Mesenteric fat pad (tissue), 1 donor: ENCODE measurements around the gene RAVER1. TPM values are rescaled to one million over a fixed set of nuclear protein-coding genes. Genes with fewer than 3 reads are reported as not detected.
A peak's percentile ranks its signal among the peaks of the same experiment; 100 is the strongest.
"Not testable (repeated sequence)": the region's sequence is repeated elsewhere in the genome, so short reads cannot be mapped to it uniquely, and the experiment has no call there.

Source experiments
- DNase-seq: peaks from one replicate; pipeline ENCODE4 v3.0.0-alpha.2; 2020; ENCODE audit warnings: low spot score
- total RNA-seq: library from RNA; stranded (reverse); fragmentation: NEBNext Ultra II Directional; extraction: Animal tissue kit (Norgen Biotek cat#: 25700); gene quantifications from one replicate; pipeline ENCODE4 v1.2.1, GENCODE V29; 2021
- donor health status: DM: yes; HTN: yes; CAD: no.

Gene RAVER1
- total RNA-seq, 1 donor from 2014 or later = 23.0 TPM

DNA sequence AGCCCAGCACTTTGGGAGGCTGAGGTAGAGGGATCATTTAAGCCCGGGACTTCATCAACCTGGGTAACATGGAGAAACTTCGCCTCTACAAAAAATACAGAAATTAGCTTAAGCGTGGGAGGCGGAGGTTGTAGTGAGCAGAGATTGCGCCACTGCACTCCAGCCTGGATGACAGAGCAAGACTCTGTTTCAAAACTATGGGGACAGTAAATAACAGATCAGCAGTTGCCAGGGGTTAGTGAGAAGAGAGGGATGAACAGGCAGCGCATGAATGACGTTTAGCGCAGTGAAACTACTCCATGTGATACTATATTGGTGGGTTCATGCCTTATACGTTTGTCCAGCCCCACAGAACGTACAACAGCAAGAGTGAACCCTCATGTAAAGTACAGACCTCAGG is 13.2 kb upstream of the RAVER1 start:
- no peak for DNase-seq

DNA sequence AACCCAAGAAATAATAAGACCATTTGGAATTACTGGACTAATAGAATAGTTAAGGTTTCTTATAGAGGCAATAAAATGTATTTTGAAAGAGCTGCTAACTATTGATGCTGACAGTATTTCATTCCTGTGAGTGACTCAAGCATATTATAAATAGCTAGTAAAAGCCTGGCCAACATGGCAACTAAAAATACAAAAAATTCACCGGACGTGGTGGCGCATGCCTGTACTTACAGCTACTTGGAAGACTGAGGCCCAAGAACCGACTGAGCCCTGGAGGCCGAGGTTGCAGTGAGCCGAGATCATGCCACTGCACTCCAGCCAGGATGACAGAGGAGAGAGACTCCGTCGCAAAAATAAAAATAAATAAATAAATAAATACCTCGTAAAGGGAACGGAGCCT is 11.5 kb upstream of the RAVER1 start:
- no peak for DNase-seq

DNA sequence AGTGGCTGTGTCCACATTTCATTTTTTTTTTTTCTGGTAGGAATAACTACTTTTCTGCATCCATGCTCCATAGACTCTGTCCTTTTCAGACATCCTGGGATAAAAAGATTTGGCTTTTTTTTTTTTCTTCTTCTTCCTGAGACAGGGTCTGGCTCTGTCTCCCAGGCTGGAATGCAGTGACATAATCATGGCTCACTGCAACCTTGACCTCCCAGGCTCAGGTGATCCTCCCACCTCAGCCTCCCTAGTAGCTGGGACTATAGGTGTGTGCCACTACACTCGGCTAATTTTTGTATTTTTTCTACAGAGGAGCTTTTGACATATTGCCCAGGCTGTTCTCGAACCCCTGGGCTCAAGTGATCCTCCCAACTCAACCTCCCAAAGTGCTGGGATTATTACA is 10.2 kb upstream of the RAVER1 start:
- DNase-seq = no peak

DNA sequence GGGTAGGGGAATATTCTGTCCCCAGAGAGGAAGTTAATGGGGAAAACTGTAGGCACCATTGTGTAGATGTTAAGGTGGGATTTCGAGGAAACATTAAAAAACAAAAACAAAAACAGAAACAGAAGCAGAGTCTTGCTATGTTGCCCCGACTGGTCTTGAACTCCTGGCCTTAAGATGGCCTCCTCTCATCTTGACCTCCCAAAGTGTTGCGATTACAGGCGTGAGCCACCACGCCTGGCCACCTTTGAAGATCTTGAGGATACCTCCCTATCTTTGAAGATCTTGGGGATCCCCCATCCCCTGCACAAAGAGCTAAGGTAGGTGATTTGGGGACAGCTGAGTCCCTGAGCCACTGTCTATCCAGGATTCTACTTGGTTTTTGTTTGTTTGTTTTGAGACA is 6.6 kb upstream of the RAVER1 start:
- DNase-seq = no peak

DNA sequence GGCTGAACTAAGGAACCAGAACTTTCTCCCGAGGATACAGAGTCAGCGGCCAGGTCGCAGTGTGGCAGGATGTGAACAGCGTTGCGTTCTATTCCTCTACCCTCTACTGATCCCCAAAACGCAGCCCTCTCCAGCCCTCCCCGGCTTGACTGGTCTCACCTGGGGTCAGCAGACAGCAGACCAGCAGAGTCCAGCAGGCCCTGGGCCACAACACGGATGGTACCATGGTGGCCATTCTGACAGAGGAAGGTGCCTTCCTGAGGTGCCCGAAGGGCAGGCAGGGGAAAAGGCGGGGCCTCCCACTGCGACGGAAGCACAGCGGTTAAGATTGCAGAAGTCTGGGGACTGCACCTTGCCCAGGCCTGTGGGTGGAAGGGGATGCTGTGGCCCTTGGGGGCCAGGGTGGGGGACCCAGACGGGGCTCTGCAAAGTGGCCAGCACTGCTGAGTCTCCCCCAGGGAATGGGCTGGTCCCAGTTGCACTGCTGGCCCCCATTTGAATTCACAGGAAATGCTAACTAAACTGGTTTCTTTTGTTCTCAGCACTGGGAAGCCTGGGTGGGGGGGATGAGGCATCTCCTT is 6.1 kb upstream of the RAVER1 start, which contains the start of gene ICAM3:
ICAM3 (minus strand) TSS at position 245 of the 581 bp plus-strand sequence; CDS start at position 235, 10 bp downstream.
- no peak for DNase-seq

DNA sequence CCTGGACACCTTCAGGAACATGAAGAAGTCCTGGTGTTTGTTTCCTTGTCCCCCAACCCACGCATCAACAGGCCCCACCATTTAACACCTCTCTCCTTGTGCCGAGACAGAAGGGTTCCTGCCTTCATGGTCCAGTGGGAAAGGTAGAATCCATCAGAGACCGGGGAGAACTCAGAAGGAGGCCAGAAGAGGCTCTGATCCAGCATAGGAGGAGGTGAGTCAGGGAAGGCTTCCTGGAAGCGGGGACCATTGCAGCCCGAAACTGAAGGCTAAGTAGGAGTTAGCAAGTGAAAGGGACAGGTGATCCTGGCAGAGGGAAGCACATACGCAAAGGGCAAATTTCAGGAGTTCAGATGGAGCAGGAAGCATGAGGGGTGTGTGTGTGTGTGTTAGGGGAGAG is 5.6 kb upstream of the RAVER1 start:
- no peak for DNase-seq

DNA sequence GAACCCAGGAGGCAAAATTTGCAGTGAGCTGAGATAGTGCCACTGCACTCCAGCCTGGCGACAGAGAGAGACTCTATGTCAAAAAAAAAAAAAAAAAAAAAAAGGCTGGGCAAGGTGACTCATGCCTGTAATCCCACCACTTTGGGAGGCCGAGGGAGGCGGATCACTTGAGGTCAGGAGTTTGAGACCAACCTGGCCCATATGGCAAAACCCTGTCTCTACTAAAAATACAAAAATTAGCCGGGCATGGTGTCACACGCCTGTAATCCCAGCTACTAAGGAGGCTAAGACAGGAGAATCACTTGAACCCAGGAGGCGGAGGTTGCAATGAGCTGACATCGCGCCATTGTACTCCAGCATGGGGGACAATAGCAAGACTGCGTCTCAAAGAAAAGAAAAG is 3.4 kb upstream of the RAVER1 start:
- DNase-seq = not testable (repeated sequence)

DNA sequence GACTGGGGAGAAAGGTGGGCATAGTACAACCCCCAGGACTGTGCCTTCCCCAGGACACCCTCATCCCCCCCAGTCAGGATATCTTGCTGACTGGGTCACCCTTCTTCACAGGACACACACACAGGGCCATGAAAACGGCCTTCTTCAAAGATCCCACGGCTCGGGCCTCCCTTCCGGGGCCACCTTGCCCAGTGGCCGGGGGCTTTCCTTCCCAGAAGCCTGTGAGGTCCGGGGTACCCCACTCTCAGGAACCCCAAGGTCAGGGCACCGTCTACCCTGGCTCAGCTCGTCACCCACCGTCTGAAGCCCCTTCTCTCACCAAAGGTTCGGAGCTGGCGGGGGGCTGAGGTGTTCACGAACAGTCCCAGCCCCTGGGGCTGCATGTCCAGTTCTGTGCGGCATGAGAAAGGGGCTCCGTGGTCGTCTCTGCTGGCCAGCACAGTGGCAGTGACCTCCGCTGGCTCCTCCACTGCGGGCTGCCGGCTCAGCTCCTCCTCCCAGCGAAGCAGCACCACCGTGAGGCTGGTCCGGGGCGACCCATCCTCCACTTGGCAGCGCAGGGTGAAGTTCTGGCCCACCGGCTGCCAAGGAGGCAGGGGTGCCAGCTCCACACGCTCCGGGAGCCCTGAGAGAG is 2.1 kb upstream of the RAVER1 start:
- no peak for DNase-seq

DNA sequence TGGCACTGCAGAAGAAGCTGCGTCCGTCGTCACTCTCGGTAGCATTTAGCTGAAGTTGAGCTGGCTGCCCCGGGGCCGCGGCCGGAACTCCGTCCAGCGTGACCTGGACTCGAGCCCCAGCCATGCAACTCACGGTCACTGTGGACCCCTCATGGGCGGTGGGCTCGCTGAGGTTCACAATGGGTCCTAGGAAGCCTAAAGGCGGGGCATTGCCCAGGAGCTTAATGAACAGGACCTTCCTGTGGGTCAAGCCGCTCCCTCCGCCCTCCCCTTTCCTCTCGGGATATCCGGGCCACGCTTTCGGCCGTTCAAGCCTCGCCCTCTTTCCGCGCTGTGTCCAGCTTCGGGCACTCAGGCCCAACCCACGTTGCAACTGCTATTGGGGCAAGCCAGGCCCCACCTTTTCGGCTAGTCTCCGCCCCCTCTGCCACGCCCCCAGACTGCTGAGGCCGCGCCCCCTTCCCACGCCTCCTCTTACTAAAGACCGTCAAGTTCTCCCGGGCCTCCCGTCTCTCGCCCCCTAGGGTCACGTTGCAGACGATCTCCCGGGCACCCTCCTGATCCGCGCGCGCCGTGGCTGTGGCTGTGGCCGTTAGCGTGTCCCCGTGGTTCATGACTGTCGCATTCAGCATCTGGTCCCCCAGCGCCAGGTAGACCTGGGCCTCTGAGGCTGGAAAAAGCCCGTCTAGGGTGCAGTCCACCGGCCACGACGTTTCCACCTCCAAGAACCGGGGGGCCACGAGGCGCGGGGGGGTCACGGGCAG is 1.4 kb upstream of the RAVER1 start:
- DNase-seq = peak; percentile 97

DNA sequence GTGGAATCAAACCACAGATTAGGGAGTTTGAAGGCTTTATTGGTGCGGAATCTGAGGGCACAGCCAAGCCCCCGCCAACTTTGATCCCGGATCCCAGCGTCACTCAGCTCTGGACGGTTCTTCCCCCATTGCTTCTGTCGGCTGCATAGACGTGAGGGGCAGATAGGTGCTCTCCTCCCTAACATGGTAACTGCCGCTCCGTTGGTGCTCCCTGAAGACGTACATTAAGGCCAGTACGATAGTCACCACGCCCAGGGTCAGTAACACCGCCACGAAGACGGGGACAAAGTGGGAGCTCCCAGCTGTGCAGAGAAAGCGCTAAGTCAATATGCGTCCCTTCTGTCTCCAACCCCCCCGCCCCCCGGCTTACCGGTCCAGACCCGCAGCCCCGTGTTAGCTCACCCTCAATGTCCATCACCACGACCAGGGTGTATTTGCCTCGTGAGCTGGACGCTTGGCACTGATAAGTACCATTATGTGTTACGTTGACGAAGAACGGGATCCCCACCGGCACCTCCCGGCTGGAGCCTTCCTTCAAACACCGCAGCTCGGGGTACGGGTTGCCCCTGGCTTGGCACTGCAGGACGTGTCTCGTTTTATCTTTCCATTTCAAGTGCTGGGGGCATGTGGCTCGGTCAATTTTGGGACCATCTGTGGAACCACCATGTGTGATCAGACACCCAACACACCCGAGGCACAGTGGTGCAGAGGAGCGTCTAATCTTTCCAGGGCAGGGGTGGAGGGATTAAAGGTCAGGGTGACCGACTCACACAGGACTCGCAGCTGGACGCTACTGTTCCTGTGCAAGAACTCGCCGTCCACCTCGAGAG is 644 bp upstream of the RAVER1 start:
- no peak for DNase-seq

DNA sequence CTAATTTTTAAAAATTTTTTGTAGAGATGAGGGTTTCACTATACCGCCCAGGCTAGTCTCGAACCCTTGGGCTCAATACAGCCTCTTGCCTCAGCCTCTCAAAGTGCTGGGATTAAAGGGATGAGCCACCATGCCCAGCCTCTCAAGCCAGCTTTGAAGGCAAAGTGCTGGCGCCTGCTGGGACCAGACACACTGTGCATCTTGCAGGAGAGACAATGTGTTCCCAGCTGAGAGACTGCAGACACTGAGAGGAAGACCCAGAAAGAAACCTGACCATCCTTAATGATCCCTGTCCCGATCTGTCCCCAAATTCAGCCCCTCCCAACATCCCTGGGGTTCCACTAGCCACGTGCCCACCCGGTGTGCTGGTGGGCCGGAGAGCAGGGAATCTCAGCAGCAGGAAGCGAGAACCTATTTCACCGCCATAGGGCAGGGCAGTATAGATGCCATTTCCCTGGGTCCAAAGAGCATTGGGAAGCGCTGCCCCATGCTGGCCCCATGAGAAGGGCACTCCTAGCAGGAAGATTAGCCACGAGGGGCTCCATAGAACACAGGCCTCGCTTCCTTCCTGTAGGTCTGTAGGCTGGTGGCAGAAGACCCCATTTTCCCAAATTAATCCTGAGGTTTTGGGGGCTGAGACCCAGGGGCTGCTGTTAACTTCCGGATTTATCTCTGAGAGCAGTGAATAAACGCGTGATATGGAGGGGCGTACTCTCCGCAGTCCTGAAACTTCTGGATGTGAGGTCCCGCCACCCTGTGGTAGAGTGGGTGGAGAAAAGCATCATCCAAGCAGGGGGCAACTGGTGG is 968 bp downstream of the RAVER1 start:
- no peak for DNase-seq

DNA sequence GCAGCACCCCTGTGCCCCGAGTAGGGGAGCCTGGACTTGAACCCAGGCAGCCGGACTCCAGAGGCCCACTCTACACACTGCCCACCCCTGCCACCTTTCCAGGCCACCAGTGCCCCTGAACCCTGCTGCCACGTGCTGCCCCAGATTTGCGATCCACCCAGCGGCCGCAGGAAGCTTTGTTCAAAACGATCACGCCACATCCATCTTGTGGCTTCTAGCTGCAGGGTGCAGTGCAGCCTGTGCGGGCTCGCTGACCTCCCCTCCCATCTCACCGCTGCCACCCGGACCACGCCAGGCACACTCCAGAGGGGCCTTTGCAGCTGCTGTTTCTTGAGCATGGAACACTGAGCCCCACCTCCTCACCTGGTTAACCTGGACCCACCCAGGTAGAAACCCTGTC is 3.8 kb downstream of the RAVER1 start:
- no peak for DNase-seq

DNA sequence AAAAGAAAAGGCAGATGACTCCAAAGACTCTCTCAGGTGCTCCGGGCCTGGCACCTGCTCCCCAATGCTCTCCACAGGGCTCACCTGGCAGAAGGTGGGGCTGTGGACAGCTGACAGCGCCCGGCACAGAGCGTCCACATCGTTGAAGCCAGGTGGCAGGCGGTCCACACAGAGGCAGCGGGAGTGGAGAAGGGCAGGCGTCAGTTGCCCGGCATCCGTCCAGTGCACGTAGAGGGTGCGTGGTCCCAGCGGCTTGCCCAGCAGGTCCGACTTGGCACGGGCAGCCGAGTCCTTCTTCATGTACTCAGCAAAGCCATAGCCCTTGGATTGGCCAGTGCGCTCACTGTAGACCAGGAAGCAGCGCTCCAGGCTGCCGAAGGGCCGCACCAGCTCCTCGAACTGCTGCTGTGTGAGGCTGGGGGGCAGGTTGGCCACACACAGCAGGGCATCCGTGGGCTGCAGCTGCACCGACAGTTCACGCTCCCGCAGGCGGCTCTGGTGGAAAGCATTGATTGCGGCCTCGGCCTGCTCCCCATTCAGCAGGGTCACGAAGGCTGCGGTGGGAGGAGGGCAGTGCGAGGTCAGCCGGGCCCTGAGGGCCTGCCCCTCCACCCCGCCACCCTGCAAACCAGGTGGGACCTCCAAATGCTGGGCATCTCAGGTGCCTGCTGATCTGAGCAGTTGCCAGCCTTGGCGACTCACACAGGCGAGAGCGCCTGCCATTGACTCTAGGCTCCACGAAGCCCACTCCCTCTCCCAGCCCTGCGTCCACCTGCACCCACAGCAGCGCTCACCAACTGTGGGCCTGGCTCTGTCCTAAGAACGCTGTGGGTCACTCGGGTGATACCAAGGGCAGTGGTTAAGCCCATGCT is 4.5 kb downstream of the RAVER1 start:
- no peak for DNase-seq

DNA sequence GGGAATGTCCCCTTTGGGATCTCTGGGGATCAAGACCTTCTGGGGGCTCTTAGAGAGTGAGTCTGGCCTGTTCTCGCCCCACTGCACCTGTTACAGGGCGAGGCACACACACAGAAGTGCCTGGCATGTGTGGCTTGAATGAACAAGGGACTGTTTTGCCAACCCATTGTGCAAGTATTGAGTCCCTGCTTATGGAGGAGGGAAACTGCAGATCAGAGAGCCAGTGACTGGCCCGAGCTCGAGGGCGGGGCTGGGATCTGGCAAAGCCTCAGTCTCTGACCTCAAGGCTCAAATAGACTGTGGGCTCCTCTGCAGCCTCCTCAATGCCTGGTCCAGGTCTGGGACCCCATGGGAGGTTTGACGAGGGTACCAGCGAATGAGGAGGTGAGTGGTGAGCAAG is 5.5 kb downstream of the RAVER1 start:
- DNase-seq = no peak

DNA sequence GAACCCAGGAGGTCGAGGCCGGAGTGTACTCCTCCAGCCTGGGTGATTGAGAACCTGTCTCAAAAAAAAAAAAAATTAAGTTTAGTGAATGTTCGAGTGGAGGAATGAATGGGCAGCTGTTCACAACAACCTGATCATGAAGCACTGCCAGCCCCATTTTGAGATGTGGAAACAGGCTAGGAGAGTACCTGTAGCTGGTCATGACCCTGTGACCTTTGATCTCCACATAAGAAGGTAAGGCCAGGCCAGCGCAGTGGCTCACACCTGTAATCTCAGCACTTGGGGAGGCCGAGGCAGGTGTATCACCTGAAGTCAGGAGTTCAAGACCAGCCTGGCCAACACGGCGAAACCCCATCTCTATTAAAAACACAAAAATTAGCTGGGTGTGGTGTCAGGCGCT is 7.6 kb downstream of the RAVER1 start:
- DNase-seq = no peak

DNA sequence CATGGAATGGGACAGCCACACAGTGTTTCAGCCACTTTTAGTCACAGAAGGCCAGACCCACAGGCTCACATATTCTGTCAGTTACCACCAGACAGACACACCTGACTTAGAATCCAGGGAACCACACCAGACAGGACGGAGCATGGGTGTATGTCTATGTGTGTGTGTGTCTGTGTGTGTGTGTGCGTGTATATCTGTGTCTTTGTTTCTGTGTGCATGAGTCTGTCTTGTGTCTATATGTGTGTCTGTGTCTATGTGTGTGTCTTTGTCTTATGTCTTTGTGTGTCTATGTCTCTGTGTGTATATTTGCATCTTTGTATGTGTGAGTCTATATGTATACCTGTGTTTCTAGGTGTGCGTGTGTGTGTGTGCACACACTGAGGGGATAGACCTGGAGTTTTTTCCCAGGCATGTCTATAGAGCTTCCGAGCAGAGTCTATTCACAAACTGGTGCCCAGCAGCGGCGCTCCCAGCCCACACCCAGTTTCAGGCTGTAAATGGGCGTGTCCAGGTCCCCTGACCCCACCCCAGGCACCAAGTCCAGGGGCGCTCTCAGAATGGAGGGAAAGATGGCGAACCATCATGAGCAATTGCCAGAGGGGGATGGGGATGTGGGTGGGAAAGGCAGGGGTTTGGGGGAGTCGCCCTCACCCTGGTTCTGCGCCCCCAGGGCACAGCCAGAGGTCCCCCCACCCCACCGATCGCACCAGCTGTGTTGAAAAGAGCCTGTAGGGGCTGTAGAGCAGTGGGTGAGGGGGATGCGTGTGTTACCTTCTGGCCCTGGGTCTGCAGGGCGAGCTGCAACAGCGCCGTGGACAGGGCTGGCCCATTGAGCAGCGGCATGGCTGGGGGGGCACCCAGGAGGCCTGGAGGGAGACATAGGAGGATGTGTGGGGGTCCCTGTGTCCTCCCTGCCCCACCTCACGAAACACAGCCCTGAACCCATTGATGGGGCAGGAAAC is 11.2 kb downstream of the RAVER1 start:
- no peak for DNase-seq

DNA sequence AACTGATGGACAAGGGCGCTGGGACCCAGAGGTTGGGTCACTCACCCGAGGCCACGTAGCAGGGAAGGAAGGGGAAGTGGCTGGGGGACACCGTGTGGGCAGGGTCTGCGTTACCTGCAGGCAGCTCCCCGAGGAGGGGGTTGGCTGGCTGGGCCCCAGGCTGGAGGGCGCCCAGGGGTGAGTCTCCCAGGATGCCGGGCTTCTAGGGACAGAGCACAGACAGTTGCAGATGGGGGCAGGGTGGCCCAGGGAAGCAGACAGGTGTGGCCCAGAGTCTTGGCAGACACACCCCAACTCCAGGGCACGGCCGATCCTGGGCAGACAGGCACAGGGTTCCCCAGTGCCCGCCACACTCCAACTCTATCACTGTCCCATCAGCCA is 11.9 kb downstream of the RAVER1 start:
- DNase-seq = no peak

DNA sequence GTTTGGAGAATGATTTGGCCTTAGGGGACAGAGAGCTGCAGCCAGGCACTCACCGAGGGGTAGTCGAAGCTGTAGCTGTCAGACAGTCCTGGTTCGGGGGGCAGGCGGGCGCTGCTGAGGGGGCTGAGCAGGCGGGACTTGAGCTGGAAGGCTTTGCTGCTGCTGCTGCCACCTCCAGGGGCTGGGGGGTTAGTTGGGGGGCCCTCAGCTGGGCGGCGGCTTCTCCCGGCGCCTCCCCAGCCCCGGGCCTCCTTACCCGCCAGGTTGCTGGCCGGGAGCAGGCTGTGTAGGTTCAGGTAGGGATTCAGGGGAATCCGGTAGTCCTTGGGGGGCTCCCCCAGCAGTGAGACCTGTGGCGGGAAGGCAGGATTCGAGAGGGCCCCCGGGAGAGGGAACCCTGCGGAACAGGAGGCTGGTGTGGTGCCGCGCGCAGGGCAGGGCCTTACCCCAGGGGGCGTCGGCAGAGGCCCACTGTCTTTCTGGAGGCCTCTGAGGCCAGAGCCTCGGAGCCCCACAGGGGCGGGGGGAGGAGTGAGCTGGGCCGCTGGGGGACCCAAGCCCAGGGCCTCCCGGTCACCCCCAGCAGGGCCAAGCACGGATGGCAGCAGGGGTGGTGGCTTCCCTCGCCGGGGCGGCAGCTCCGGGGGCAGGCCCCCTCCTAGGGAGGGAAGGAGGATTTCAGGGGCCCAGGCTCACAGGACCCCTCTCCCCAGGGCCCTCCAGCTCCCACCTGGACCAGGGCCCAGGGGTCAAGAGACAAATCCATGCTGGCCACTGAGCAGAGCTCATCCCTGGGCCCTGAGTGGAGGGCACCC is 12.5 kb downstream of the RAVER1 start:
- DNase-seq = no peak
